PFSK-1 (cell line): Measurements from ENCODE around the gene TTLL7.

Experiments
- FOXP2 ChIP-seq: optimal IDR thresholded peaks from 2 replicates; pipeline ENCODE3; 2011; ENCODE audit warnings: borderline replicate concordance, control low read depth, inconsistent platforms; ENCODE audit not compliant: insufficient read depth; ENCODE audit errors: extremely low read length, extremely low read depth
- POLR2AphosphoS5 ChIP-seq: IDR thresholded peaks from 2 replicates; pipeline ENCODE4 v1.6.1; 2012; ENCODE audit warnings: low read depth, mild to moderate bottlenecking, control low read depth, low read length, moderate library complexity
- REST ChIP-seq, 2 experiments: IDR thresholded peaks; 2 replicates each; pipeline versions ENCODE4 v1.6.1 to v1.8.0; 2011 to 2012; ENCODE audit warnings: low read depth in 2 of 2, low read length in 2 of 2, control low read depth in 1 of 2, inconsistent platforms in 1 of 2, mild to moderate bottlenecking in 1 of 2, moderate library complexity in 1 of 2; ENCODE audit not compliant: insufficient read depth in 1 of 2
- SIN3A ChIP-seq: IDR thresholded peaks from 2 replicates; pipeline ENCODE4 v1.6.1; 2012; ENCODE audit warnings: mild to moderate bottlenecking, low read length, moderate library complexity, borderline replicate concordance; ENCODE audit not compliant: insufficient read depth
- TAF1 ChIP-seq: IDR thresholded peaks from 2 replicates; pipeline ENCODE4 v1.6.1; 2012; ENCODE audit warnings: low read length, control low read depth, borderline replicate concordance; ENCODE audit not compliant: insufficient read depth

Gene TTLL7

GRCh38 chr1:83964153-83964552, 34.8 kb downstream of the TTLL7 start:
- no peak for TF ChIP-seq POLR2AphosphoS5
- no peak for TF ChIP-seq SIN3A
- no peak for TF ChIP-seq TAF1
- TF ChIP-seq REST (IDR thresholded peaks at IDR 0.05; ENCODE audit: insufficient read depth in 1 of 2, low read depth in 2 of 2, low read length in 2 of 2): no peak
- TF ChIP-seq FOXP2: no peak

- TF ChIP-seq SIN3A (no peak), REST (IDR thresholded peaks at IDR 0.05; ENCODE audit: insufficient read depth in 1 of 2, low read depth in 2 of 2, low read length in 2 of 2) (no peak), FOXP2 (no peak), POLR2AphosphoS5 (no peak), TAF1 (no peak)
These were observed 37.2 kb downstream of the TTLL7 start for GRCh38 chr1:83961571-83962295.

- TF ChIP-seq REST (IDR thresholded peaks at IDR 0.05; ENCODE audit: insufficient read depth in 1 of 2, low read depth in 2 of 2, low read length in 2 of 2) (no peak), POLR2AphosphoS5 (no peak), FOXP2 (no peak), TAF1 (no peak), SIN3A (no peak)
These were observed 38.2 kb downstream of the TTLL7 start for GRCh38 chr1:83960669-83961277.

- TF ChIP-seq TAF1: no peak
- no peak for TF ChIP-seq SIN3A
- no peak for TF ChIP-seq REST (IDR thresholded peaks at IDR 0.05; ENCODE audit: insufficient read depth in 1 of 2, low read depth in 2 of 2, low read length in 2 of 2)
- TF ChIP-seq POLR2AphosphoS5: no peak
- no peak for TF ChIP-seq FOXP2
These were observed 39.0 kb downstream of the TTLL7 start for GRCh38 chr1:83959824-83960498.
